Neural cell (in vitro differentiated cells): ENCODE measurements around the gene FZD8. TPM values are rescaled to one million over a fixed set of nuclear protein-coding genes. Genes with fewer than 3 reads are reported as not detected.

ENCODE experiments used
- H2AFZ ChIP-seq: fragments of 200-600, 300-800 bp; sonication (generic), shearing (Covaris generic); 2 replicates; pipeline ENCODE4 v1.6.0; 2014; ENCODE audit warnings: low read depth, mild to moderate bottlenecking, antibody characterized with exemption, low read length, moderate library complexity
- H3F3A ChIP-seq: fragments of 200-600 bp; shearing (Covaris generic); 2 replicates; pipeline ENCODE4 v1.6.1; 2016; ENCODE audit warnings: mild to moderate bottlenecking, moderate library complexity, mixed read lengths, antibody characterized with exemption, low read length; ENCODE audit not compliant: insufficient read depth, poor library complexity, severe bottlenecking
- H3K27ac ChIP-seq: fragments of 200-600, 300-800 bp; sonication (generic), shearing (Covaris generic); 2 replicates; pipeline ENCODE4 v1.5.1; 2014; ENCODE audit warnings: mild to moderate bottlenecking, low read length, moderate library complexity
- H3K27me3 ChIP-seq: fragments of 300-800, 200-600 bp; sonication (generic), shearing (Covaris generic); 2 replicates; pipeline ENCODE4 v1.6.0; 2014; ENCODE audit warnings: mild to moderate bottlenecking, low read depth, low read length, moderate library complexity; ENCODE audit not compliant: insufficient read depth
- H3K36me3 ChIP-seq: fragments of 300-800, 200-600 bp; sonication (generic), shearing (Covaris generic); 2 replicates; pipeline ENCODE4 v1.5.1; 2014; ENCODE audit warnings: mild to moderate bottlenecking, antibody characterized with exemption, low read length, moderate library complexity; ENCODE audit not compliant: insufficient read depth
- H3K4me2 ChIP-seq: fragments of 300-800, 200-600 bp; sonication (generic), shearing (Covaris generic); 2 replicates; pipeline ENCODE4 v1.6.0; 2014; ENCODE audit warnings: mild to moderate bottlenecking, low read length
- H3K4me3 ChIP-seq: fragments of 300-800, 200-600 bp; sonication (generic), shearing (Covaris generic); 2 replicates; pipeline ENCODE4 v1.5.1; 2014; ENCODE audit warnings: mild to moderate bottlenecking, low read length, moderate library complexity
- H3K79me2 ChIP-seq: fragments of 200-600 bp; shearing (Covaris generic); replicated peaks from 2 replicates; pipeline ENCODE4 v1.6.0; 2014; ENCODE audit warnings: mild to moderate bottlenecking, low read length, moderate library complexity; ENCODE audit not compliant: insufficient read depth
- H3K9ac ChIP-seq: fragments of 300-800, 200-600 bp; sonication (generic), shearing (Covaris generic); 2 replicates; pipeline ENCODE4 v1.6.1; 2016; ENCODE audit warnings: mild to moderate bottlenecking, low read length, mixed read lengths
- H3K9me2 ChIP-seq: fragments of 200-600 bp; shearing (Covaris generic); 2 replicates; pipeline ENCODE4 v1.6.1; 2016; ENCODE audit warnings: mild to moderate bottlenecking, low read length, mixed read lengths; ENCODE audit not compliant: insufficient read depth
- H3K9me3 ChIP-seq: fragments of 200-600, 300-800 bp; sonication (generic), shearing (Covaris generic); 2 replicates; pipeline ENCODE4 v1.6.1; 2016; ENCODE audit warnings: mild to moderate bottlenecking, mixed run types, low read length, moderate library complexity, mixed read lengths
- H4K20me1 ChIP-seq: fragments of 200-600 bp; shearing (Covaris generic); 2 replicates; pipeline ENCODE4 v1.6.1; 2016; ENCODE audit warnings: mild to moderate bottlenecking, mixed run types; ENCODE audit not compliant: insufficient read depth
- EP300 ChIP-seq: fragments of 450-650 bp; conservative IDR thresholded peaks from 2 replicates; pipeline ENCODE4 v1.6.1; 2014; ENCODE audit warnings: antibody characterized with exemption, mild to moderate bottlenecking, moderate library complexity; ENCODE audit not compliant: poor library complexity, severe bottlenecking
- EZH2 ChIP-seq: fragments of 200-600, 300-800 bp; shearing (Covaris generic), sonication (generic); IDR thresholded peaks from 2 replicates; pipeline ENCODE4 v1.6.1; 2014; ENCODE audit warnings: antibody characterized with exemption, low read length, borderline replicate concordance, mild to moderate bottlenecking; ENCODE audit not compliant: insufficient read depth, poor library complexity, severe bottlenecking
- MXI1 ChIP-seq: fragments of 450-650 bp; conservative IDR thresholded peaks from 2 replicates; pipeline ENCODE4 v1.6.1; 2014; ENCODE audit warnings: antibody characterized with exemption, mild to moderate bottlenecking; ENCODE audit not compliant: poor library complexity, severe bottlenecking
- POLR2AphosphoS5 ChIP-seq: IDR thresholded peaks from 2 replicates; pipeline ENCODE4 v1.6.1; 2012
- RAD21 ChIP-seq: fragments of 450-650 bp; conservative IDR thresholded peaks from 2 replicates; pipeline ENCODE4 v1.6.1; 2014; ENCODE audit warnings: antibody characterized with exemption, mild to moderate bottlenecking, moderate library complexity
- SMC3 ChIP-seq: fragments of 450-650 bp; conservative IDR thresholded peaks from 2 replicates; pipeline ENCODE4 v1.6.1; 2014; ENCODE audit warnings: antibody characterized with exemption, mild to moderate bottlenecking, moderate library complexity; ENCODE audit not compliant: poor library complexity
- TAF1 ChIP-seq: IDR thresholded peaks from 2 replicates; pipeline ENCODE4 v1.6.1; 2012; ENCODE audit warnings: low read depth
- polyA plus RNA-seq: library from polyadenylated mRNA; depleted of rRNA; stranded (reverse); fragments of >200 nt; gene quantifications from 2 replicates; pipeline ENCODE4 v1.2.3, GENCODE V29; 2014
- TF ChIP-seq, protein P1 (sequence below): IDR thresholded peaks from 2 replicates; pipeline ENCODE4 v1.6.1; 2012; ENCODE audit warnings: borderline replicate concordance
- TF ChIP-seq, protein P2 (sequence below): fragments of 450-650 bp; IDR thresholded peaks from 2 replicates; pipeline ENCODE4 v1.5.1; 2014; ENCODE audit warnings: antibody characterized with exemption, mild to moderate bottlenecking, moderate library complexity; ENCODE audit not compliant: poor library complexity, severe bottlenecking

The FZD8 gene
- polyA plus RNA-seq, 1 donor from 2014 or later: 1.6 TPM

DNA sequence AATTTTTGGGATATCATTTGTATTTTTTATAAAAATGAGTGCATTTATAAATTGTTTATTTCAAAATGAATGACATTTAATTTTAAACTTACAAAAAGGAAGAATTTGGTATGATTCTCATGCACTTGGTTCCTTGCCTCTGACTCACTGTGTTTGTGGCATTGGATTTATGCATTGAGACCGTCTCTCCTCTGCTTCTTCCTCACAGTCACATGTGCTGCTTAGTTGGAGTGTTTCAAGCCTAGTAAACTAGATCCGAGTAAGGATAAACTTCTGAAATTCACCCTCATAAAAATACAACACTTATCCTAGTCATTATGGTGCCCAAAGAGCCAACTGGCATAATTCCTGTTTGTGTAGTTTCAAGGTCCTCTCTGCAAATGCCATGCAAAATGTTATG is 19.1 kb upstream of the FZD8 start:
- no peak overlapping the region for H3K4me2 ChIP-seq
- H3K27me3 ChIP-seq: no peaks in the 10 kb centered on the region
- H3F3A ChIP-seq: peaks cover 3% of the 10 kb centered on the region
- H2AFZ ChIP-seq: no peak overlapping the region
- no peak overlapping the region for H3K4me3 ChIP-seq
- no peak overlapping the region for H3K27ac ChIP-seq
- TF ChIP-seq RAD21 (no peak), MXI1 (no peak), EP300 (no peak), POLR2AphosphoS5 (no peak), SMC3 (no peak), TAF1 (no peak), EZH2 (no peak)
- TF ChIP-seq, protein P1, sequence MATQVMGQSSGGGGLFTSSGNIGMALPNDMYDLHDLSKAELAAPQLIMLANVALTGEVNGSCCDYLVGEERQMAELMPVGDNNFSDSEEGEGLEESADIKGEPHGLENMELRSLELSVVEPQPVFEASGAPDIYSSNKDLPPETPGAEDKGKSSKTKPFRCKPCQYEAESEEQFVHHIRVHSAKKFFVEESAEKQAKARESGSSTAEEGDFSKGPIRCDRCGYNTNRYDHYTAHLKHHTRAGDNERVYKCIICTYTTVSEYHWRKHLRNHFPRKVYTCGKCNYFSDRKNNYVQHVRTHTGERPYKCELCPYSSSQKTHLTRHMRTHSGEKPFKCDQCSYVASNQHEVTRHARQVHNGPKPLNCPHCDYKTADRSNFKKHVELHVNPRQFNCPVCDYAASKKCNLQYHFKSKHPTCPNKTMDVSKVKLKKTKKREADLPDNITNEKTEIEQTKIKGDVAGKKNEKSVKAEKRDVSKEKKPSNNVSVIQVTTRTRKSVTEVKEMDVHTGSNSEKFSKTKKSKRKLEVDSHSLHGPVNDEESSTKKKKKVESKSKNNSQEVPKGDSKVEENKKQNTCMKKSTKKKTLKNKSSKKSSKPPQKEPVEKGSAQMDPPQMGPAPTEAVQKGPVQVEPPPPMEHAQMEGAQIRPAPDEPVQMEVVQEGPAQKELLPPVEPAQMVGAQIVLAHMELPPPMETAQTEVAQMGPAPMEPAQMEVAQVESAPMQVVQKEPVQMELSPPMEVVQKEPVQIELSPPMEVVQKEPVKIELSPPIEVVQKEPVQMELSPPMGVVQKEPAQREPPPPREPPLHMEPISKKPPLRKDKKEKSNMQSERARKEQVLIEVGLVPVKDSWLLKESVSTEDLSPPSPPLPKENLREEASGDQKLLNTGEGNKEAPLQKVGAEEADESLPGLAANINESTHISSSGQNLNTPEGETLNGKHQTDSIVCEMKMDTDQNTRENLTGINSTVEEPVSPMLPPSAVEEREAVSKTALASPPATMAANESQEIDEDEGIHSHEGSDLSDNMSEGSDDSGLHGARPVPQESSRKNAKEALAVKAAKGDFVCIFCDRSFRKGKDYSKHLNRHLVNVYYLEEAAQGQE: no peak
- TF ChIP-seq, protein P2, sequence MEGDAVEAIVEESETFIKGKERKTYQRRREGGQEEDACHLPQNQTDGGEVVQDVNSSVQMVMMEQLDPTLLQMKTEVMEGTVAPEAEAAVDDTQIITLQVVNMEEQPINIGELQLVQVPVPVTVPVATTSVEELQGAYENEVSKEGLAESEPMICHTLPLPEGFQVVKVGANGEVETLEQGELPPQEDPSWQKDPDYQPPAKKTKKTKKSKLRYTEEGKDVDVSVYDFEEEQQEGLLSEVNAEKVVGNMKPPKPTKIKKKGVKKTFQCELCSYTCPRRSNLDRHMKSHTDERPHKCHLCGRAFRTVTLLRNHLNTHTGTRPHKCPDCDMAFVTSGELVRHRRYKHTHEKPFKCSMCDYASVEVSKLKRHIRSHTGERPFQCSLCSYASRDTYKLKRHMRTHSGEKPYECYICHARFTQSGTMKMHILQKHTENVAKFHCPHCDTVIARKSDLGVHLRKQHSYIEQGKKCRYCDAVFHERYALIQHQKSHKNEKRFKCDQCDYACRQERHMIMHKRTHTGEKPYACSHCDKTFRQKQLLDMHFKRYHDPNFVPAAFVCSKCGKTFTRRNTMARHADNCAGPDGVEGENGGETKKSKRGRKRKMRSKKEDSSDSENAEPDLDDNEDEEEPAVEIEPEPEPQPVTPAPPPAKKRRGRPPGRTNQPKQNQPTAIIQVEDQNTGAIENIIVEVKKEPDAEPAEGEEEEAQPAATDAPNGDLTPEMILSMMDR: no peak
- H3K36me3 ChIP-seq: no peaks in the 10 kb centered on the region
- no peaks in the 10 kb centered on the region for H3K79me2 ChIP-seq
- H3K9me2 ChIP-seq: no peaks in the 10 kb centered on the region
- H3K9ac ChIP-seq: no peak overlapping the region
- H3K9me3 ChIP-seq: no peaks in the 10 kb centered on the region
- no peaks in the 10 kb centered on the region for H4K20me1 ChIP-seq

DNA sequence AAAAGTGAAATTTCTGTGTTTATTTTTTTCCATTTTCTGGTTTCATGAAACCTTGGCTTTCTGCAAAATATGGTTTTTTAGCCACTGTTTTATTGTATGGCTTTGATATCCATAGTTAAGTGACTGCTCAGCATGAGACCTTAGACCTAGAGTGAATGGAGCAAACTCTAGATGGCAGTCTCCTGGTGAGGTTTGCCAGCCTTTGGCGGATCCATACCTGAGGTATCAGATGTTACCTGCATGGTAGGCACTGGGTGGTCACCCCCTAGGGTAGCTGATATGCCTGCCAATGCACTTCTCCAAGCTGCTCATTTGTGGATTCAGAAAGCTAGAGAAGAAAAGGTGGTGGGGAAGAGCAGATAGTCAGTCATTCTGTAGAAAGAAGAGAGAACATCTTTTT is 17.4 kb upstream of the FZD8 start:
- Histone ChIP-seq H4K20me1 (no peaks in the 10 kb centered on the region), H3K9me2 (no peaks in the 10 kb centered on the region), H3K9me3 (no peaks in the 10 kb centered on the region), H3K79me2 (no peaks in the 10 kb centered on the region), H3K9ac (no peak overlapping the region), H2AFZ (no peak overlapping the region), H3K4me3 (no peak overlapping the region), H3K36me3 (no peaks in the 10 kb centered on the region), H3K27ac (no peak overlapping the region), H3K27me3 (no peaks in the 10 kb centered on the region), H3F3A (no peaks in the 10 kb centered on the region), H3K4me2 (no peak overlapping the region)
- TF ChIP-seq, protein P2: no peak
- no peak for TF ChIP-seq POLR2AphosphoS5
- TF ChIP-seq RAD21: no peak
- TF ChIP-seq, protein P1: no peak
- TF ChIP-seq EP300: no peak
- TF ChIP-seq SMC3: no peak
